HG02884 (cell line): ENCODE results near the gene RDH5.

Experiments used
- ATAC-seq: cut with Tn5 transposase; IDR thresholded peaks from one replicate; pipeline ENCODE4 v1.9.1; 2021; ENCODE audit warnings: mild to moderate bottlenecking, moderate library complexity; ENCODE audit not compliant: unreplicated experiment

Gene RDH5

GRCh38 chr12:55695349-55695748 lies 24.8 kb upstream of the RDH5 start:
- no peak for ATAC-seq

GRCh38 chr12:55696141-55696540 lies 24.1 kb upstream of the RDH5 start:
- ATAC-seq = no peak

- no peak for ATAC-seq
These were observed 23.3 kb upstream of the RDH5 start for GRCh38 chr12:55696796-55697462.

- no peak for ATAC-seq
These were observed 22.5 kb upstream of the RDH5 start for GRCh38 chr12:55697686-55698085.

- no peak for ATAC-seq
These were observed 21.8 kb upstream of the RDH5 start for GRCh38 chr12:55698241-55698955.

GRCh38 chr12:55698965-55699364 lies 21.2 kb upstream of the RDH5 start:
- no peak for ATAC-seq

GRCh38 chr12:55699471-55700055 lies 20.6 kb upstream of the RDH5 start:
- no peak for ATAC-seq

GRCh38 chr12:55700255-55701018 lies 19.8 kb upstream of the RDH5 start:
- no peak for ATAC-seq

- no peak for ATAC-seq
These were observed 17.3 kb upstream of the RDH5 start for GRCh38 chr12:55702861-55703260.

GRCh38 chr12:55703288-55703687 lies 16.9 kb upstream of the RDH5 start:
- no peak for ATAC-seq

- ATAC-seq = no peak
These were observed 16.1 kb upstream of the RDH5 start for GRCh38 chr12:55703901-55704761.

GRCh38 chr12:55704824-55705718 lies 15.1 kb upstream of the RDH5 start:
- ATAC-seq = no peak

- ATAC-seq = no peak
These were observed 14.3 kb upstream of the RDH5 start for GRCh38 chr12:55705782-55706402.

GRCh38 chr12:55706568-55707218 lies 13.5 kb upstream of the RDH5 start:
- ATAC-seq = no peak

GRCh38 chr12:55707219-55707671 lies 12.9 kb upstream of the RDH5 start:
- ATAC-seq = no peak

GRCh38 chr12:55707841-55708694 lies 12.1 kb upstream of the RDH5 start, which contains the start of gene ITGA7:
Gene ITGA7, minus strand, starts transcription at chr12:55707904. Its CDS starts 222 bp downstream, at chr12:55707682.
- ATAC-seq = peak; percentile 58

- ATAC-seq = no peak
These were observed 11.4 kb upstream of the RDH5 start for GRCh38 chr12:55708695-55709233.
